SU-DHL-6 (cell line): ENCODE results near the gene LRRC26.

Experiments used
- EZH2phosphoT487 ChIP-seq: fragments of 200-600 bp; sonication (generic), shearing (Covaris generic); conservative IDR thresholded peaks from 2 replicates; pipeline ENCODE4 v1.6.1; 2018; ENCODE audit warnings: mild to moderate bottlenecking, antibody characterized with exemption, low read length, moderate library complexity, mixed read lengths
- TF ChIP-seq, protein P1 (sequence below): fragments of 200-600 bp; sonication (generic); IDR thresholded peaks from one replicate; pipeline ENCODE4 v1.5.1; 2017; ENCODE audit warnings: antibody characterized with exemption, mild to moderate bottlenecking, low read length, moderate library complexity; ENCODE audit not compliant: insufficient read depth, poor library complexity, severe bottlenecking

DNA sequence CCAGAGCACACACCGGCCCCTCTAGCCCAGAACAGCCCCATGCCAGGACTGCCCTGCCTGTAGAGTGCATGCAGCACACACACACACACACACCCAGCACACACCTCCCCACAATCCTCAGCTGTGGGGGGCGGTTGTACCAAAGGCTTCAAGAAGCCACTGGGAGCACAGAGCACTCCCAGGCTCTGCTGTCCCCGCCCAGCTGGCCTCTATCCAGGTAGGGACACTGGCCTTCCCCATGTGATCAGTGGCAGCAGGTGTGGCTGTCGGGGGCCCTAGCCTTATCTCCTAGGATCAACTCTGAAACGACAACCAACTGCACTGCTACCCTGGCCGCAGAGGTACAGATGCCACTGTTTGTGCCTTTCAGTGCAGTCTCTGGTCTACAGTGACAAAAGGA, 16.5 kb upstream of the LRRC26 start:
- TF ChIP-seq, protein P1, sequence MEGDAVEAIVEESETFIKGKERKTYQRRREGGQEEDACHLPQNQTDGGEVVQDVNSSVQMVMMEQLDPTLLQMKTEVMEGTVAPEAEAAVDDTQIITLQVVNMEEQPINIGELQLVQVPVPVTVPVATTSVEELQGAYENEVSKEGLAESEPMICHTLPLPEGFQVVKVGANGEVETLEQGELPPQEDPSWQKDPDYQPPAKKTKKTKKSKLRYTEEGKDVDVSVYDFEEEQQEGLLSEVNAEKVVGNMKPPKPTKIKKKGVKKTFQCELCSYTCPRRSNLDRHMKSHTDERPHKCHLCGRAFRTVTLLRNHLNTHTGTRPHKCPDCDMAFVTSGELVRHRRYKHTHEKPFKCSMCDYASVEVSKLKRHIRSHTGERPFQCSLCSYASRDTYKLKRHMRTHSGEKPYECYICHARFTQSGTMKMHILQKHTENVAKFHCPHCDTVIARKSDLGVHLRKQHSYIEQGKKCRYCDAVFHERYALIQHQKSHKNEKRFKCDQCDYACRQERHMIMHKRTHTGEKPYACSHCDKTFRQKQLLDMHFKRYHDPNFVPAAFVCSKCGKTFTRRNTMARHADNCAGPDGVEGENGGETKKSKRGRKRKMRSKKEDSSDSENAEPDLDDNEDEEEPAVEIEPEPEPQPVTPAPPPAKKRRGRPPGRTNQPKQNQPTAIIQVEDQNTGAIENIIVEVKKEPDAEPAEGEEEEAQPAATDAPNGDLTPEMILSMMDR, result no peak
- TF ChIP-seq EZH2phosphoT487, result no peak
